Upper lobe of left lung (tissue), 6 donors: ENCODE measurements around the gene TBL2. TPM values are rescaled to one million over a fixed set of nuclear protein-coding genes. Genes with fewer than 3 reads are reported as not detected.
"Not testable (repeated sequence)": the region's sequence is repeated elsewhere in the genome, so short reads cannot be mapped to it uniquely, and the experiment has no call there.

Experiments used
- ATAC-seq, 2 donors: fragments of 200-7000 bp; cut with Tn5 transposase; one replicate each; pipeline ENCODE4 v1.9.1; 2022; ENCODE audit warnings: mild to moderate bottlenecking in 2 of 2, moderate library complexity in 2 of 2; ENCODE audit not compliant: low FRiP score in 2 of 2
- DNase-seq, 2 donors: peaks; one replicate each; pipeline ENCODE4 v3.0.0-alpha.2; 2019 to 2020
- H3K27ac ChIP-seq, 4 donors: fragments of 200-600 bp; sonication (generic); one replicate each; pipeline ENCODE4 v1.5.1; 2016 to 2019
- H3K27me3 ChIP-seq, 4 donors: fragments of 200-600 bp; sonication (generic); one replicate each; pipeline ENCODE4 v1.5.1; 2017 to 2019
- H3K36me3 ChIP-seq, 4 donors: fragments of 200-600 bp; sonication (generic); one replicate each; pipeline ENCODE4 v1.5.1; 2016 to 2019
- H3K4me1 ChIP-seq, 4 donors: fragments of 200-600 bp; sonication (generic); one replicate each; pipeline ENCODE4 v1.5.1; 2018 to 2019
- H3K4me3 ChIP-seq, 4 donors: fragments of 200-600 bp; sonication (generic); one replicate each; pipeline ENCODE4 v1.5.1; 2017 to 2019; ENCODE audit warnings: mild to moderate bottlenecking in 2 of 4, moderate library complexity in 1 of 4
- H3K9me3 ChIP-seq, 4 donors: fragments of 200-600 bp; sonication (generic); one replicate each; pipeline ENCODE4 v1.5.1; 2018 to 2019
- EP300 ChIP-seq, 4 donors: sonication (generic); formaldehyde crosslinking; IDR thresholded peaks; one replicate each; pipeline ENCODE4 v1.5.1; 2017; ENCODE audit warnings: antibody characterized with exemption in 4 of 4, control low read depth in 2 of 4
- POLR2A ChIP-seq, 4 donors: fragments of 450-650 bp; IDR thresholded peaks; one replicate each; pipeline ENCODE4 v1.5.1; 2016 to 2017; ENCODE audit warnings: antibody characterized with exemption in 4 of 4, mild to moderate bottlenecking in 2 of 4
- POLR2AphosphoS5 ChIP-seq, 2 donors: sonication (generic); formaldehyde crosslinking; IDR thresholded peaks; one replicate each; pipeline ENCODE4 v1.5.1; 2017; ENCODE audit warnings: antibody characterized with exemption in 2 of 2
- WGBS, 2 donors: methylation state at CpG; one replicate each; pipeline ENCODE4 v1.1.5; 2017 to 2018; 5-methylcytosine and 5-hydroxymethylcytosine counted together
- total RNA-seq, 6 donors: library from RNA; depleted of rRNA in 4 of 6; stranded (reverse); fragments of >200 nt in 4 of 6; gene quantifications; one replicate each; pipeline versions ENCODE4 v1.1.0 to v1.2.1, GENCODE V29; 2016 to 2021
- TF ChIP-seq, protein P1 (sequence below), 6 experiments: fragments of 450-650 bp in 4 of 6; fragments of 200-600 bp in 2 of 6; sonication (generic) in 2 of 6; IDR thresholded peaks; one replicate each; pipeline ENCODE4 v1.5.1; 2016 to 2019; ENCODE audit warnings: antibody characterized with exemption in 6 of 6
- donor health status: DM: no; HTN: no; CAD: no; lungs with moderate emphysema.
- donor health status: DM: no; HTN: yes; CAD: no; lungs with severe emphysema.

Gene TBL2
- total RNA-seq, 6 donors from 2014 or later, result 15.7 to 52.9 (median 30.7) TPM

DNA sequence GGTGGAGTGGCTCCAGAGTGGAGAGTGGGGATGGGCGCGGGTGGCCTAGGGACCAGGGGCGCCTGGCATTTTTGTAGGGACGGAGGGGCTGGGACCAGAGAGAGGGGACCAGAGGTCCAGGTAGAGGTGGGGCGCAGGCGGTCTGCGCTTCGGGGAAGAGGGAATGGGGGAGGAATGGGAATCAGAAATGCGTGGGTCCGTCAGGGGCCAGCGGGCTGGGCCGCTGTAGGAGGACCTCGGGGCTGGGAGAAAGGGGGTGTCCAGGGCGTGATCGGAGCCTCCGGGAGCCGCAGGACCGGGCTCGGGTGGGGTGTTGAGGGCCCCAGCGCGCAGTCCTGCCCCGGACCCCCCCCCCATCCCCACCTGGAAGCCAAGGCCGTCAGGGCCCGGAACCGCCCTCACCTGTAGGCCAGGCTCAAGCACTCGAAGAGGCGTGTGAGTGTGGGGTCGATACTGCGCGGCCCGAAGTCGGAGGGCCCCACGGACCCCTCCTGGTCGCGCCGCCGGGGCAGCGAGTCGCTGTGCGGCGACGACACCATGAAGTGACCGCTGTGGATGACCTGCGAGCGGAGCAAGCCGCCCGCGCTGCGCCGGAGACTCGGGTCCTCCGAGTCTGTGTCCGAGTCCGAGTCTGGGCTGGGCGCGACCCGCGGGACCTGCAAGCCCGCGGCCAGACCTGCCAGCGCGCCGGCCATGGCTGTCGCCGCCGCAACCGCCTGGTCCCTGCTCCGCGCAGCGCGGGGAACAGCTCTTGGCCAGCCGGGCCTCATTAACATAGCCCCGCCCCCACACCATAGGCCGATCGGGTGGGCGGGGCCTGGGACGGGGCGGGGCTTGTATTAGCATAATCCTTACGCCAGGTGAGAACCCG lies 45.7 kb upstream of the TBL2 start, which contains the start of gene MLXIPL:
MLXIPL (minus strand) TSS at position 725 of the 871 bp plus-strand sequence; CDS start at position 695, 30 bp downstream.
- peak within 1 kb of the TSS in 3 of 4 donors; percentile 21 to 39 (median 35) for H3K27ac ChIP-seq
- H3K27me3 ChIP-seq, result peaks cover 0 to 28% (median 16%) of the 10 kb centered on the region in 4 donors
- TF ChIP-seq POLR2AphosphoS5 (IDR thresholded peaks at IDR 0.05), result peak in 1 of 2 donors; percentile 56
- TF ChIP-seq, protein P1, sequence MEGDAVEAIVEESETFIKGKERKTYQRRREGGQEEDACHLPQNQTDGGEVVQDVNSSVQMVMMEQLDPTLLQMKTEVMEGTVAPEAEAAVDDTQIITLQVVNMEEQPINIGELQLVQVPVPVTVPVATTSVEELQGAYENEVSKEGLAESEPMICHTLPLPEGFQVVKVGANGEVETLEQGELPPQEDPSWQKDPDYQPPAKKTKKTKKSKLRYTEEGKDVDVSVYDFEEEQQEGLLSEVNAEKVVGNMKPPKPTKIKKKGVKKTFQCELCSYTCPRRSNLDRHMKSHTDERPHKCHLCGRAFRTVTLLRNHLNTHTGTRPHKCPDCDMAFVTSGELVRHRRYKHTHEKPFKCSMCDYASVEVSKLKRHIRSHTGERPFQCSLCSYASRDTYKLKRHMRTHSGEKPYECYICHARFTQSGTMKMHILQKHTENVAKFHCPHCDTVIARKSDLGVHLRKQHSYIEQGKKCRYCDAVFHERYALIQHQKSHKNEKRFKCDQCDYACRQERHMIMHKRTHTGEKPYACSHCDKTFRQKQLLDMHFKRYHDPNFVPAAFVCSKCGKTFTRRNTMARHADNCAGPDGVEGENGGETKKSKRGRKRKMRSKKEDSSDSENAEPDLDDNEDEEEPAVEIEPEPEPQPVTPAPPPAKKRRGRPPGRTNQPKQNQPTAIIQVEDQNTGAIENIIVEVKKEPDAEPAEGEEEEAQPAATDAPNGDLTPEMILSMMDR (IDR thresholded peaks at IDR 0.05), result peak in 1 of 6 experiments; percentile 6
- no peak for TF ChIP-seq EP300 (IDR thresholded peaks at IDR 0.05)
- TF ChIP-seq POLR2A (IDR thresholded peaks at IDR 0.05), result peak in 2 of 4 donors; percentile 49 to 74
- ATAC-seq, result peak; percentile 89 to 93
- 4 to 9% methylated on average over 26 to 28 of the region's 80 CpGs for WGBS, 2 donors
- no peaks in the 10 kb centered on the region for H3K9me3 ChIP-seq
- peaks cover 15 to 24% (median 21%) of the 10 kb centered on the region in 4 donors for H3K4me1 ChIP-seq
- no peaks in the 10 kb centered on the region for H3K36me3 ChIP-seq
- DNase-seq, result peak; percentile 90 to 95
- H3K4me3 ChIP-seq, result peak within 1 kb of the TSS; percentile 8 to 65 (median 56)

DNA sequence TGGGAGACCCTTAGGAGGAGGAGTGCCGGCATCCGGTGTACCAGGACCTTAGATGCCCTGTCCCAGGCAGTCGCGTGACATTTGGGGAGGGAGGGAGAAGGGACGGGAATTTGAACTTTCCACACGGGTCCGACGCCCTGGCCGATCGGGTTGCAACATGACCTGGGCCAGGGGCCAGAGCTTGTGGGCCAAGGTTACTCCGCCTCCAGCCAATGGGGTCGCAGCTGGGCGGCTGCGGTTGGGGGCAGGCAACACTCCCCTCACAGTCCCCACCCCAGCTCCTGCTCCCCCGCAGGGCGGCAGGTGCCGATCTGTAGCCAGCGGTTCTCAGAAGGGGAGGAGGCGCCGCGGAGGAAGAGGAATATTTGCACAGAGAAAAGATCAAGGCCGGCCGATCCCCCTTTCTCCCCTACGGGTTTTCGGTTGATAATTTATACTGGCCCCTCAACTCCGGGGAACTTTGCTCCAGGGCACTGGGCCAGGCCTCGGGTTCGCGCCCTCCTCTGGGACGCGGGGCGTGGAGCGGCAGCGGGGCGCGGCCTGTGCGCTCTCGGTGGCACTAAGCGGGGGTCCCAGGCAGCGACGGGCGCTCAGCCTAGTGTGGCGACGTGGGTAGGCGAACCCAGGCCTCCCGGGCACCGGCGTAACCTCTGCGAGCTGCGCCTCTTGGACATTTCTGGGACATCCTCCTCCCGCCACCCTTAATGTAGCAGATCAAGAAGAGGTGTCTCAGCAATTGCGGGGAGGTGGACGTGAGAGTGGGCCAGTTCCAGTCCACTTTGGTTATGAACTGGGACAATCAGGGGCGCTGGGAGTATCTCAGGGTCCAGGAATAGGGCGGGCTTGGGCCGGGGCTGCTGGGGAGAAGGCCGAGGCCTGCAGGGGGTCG lies 44.8 kb upstream of the TBL2 start:
- Histone ChIP-seq H3K27ac (peak overlapping the region in 1 of 4 donors; percentile 39), H3K9me3 (no peaks in the 10 kb centered on the region), H3K36me3 (no peaks in the 10 kb centered on the region), H3K27me3 (peaks cover 0 to 28% (median 16%) of the 10 kb centered on the region in 4 donors), H3K4me3 (peak overlapping the region in 3 of 4 donors; percentile 49 to 65 (median 63)), H3K4me1 (peaks cover 15 to 24% (median 21%) of the 10 kb centered on the region in 4 donors)
- peak in 1 of 2 donors; percentile 56 for ATAC-seq
- 4 to 7% methylated on average over 25 to 40 of the region's 58 CpGs for WGBS, 2 donors
- DNase-seq, result peak; percentile 67 to 82
- TF ChIP-seq EP300 (IDR thresholded peaks at IDR 0.05) (no peak), POLR2AphosphoS5 (IDR thresholded peaks at IDR 0.05) (no peak), POLR2A (IDR thresholded peaks at IDR 0.05) (no peak)
- TF ChIP-seq, protein P1 (IDR thresholded peaks at IDR 0.05), result no peak

DNA sequence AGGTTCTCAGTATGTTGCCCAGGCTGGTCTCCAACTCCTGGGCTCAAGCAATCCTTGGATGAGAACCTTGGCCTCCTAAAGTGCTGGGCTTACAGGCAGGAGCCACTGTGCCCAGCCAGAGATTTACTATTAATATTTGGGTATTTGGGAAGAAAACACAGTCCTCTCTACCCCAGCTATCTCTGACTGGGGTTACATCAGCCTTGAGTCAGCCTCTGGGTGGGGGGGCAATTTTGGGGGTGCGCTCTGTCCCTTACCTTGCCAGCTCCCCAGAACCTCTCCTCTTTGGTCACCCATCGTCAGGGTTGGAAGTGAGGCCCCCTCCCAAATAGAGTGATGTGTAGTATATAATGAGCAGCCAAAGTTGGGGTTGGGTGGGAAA lies 44.1 kb upstream of the TBL2 start:
- Histone ChIP-seq H3K36me3 (no peaks in the 10 kb centered on the region), H3K4me3 (peak overlapping the region in 2 of 4 donors; percentile 63 to 65), H3K27me3 (peaks cover 0 to 28% (median 16%) of the 10 kb centered on the region in 4 donors), H3K4me1 (peaks cover 15 to 24% (median 21%) of the 10 kb centered on the region in 4 donors), H3K27ac (no peak overlapping the region), H3K9me3 (no peaks in the 10 kb centered on the region)
- DNase-seq (no peak), ATAC-seq (no peak)
- TF ChIP-seq, protein P1 (IDR thresholded peaks at IDR 0.05), result no peak
- TF ChIP-seq EP300 (IDR thresholded peaks at IDR 0.05) (no peak), POLR2AphosphoS5 (IDR thresholded peaks at IDR 0.05) (no peak), POLR2A (IDR thresholded peaks at IDR 0.05) (no peak)
- whole genome bisulfite sequencing, 2 donors, result 20 to 26% methylated on average over 2 of the region's 2 CpGs

DNA sequence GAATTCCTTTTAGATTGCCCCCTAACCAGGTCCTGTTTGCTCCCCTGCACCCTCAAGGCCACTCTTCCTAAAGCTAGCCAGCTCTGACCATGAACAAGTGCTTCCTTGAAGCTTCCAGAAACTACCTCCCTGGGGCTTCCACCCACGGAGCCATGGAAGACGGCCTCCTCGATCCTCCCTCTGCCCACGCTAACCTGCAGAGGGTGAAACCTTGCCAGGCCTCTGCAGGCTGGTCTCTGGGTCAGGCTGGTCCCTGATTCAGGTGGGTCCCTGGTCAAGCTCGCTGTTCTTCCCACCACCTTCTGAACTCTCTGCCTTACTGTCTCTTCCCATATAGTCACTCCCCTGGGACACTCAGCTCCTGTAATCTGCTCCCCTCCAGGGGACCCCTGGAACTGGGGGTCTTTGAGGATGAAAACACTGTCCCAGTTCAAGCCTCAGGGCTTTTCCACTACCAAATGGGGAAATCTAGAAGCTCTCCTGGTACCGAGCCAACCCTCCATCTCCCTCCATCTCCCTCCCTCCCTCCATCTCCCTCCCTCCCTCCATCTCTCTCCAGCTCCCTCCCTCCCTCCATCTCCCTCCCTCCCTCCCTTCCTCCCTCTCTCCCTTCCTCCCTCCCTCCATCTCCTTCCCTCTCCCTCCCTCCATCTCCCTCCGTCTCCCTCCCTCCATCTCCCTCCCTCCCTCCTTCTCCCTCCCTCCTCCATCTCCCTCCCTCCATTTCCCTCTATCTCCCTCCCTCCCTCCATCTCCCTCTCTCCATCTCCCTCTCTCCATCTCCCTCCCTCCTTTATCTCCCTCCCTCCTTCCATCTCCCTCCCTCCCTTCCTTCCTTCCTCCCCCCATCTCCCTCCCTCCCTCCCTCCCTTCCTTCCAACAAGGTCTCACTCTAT lies 43.0 kb upstream of the TBL2 start:
- Histone ChIP-seq H3K9me3 (no peaks in the 10 kb centered on the region), H3K36me3 (no peaks in the 10 kb centered on the region), H3K4me3 (no peak overlapping the region), H3K4me1 (peaks cover 15 to 24% (median 21%) of the 10 kb centered on the region in 4 donors), H3K27ac (no peak overlapping the region), H3K27me3 (peaks cover 0 to 28% (median 16%) of the 10 kb centered on the region in 4 donors)
- TF ChIP-seq EP300 (IDR thresholded peaks at IDR 0.05) (no peak), POLR2A (IDR thresholded peaks at IDR 0.05) (no peak), POLR2AphosphoS5 (IDR thresholded peaks at IDR 0.05) (no peak)
- TF ChIP-seq, protein P1 (IDR thresholded peaks at IDR 0.05), result no peak
- DNase-seq (no peak), ATAC-seq (no peak)
- 63 to 70% methylated on average over 5 to 6 of the region's 7 CpGs for WGBS, 2 donors

DNA sequence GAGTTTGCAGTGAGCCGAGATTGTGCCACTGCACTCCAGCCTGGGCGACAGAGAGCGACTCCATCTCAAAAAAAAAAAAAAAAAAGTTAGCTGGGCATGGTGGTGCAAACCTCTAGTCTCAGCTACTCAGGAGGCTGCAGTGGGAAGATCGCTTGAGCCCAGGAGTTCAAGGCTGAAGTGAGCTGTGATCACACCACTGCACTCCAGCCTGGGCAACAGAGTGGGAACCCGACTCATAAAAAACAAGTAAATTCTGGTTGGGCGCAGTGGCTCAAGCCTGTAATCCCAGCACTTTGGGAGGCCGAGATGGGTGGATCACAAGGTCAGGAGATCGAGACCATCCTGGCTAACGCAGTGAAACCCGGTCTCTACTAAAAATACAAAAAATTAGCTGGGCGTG lies 41.0 kb upstream of the TBL2 start:
- H3K27ac ChIP-seq, H3K9me3 ChIP-seq, DNase-seq, ATAC-seq, H3K4me3 ChIP-seq, H3K36me3 ChIP-seq: not testable (repeated sequence)
- peaks cover 15 to 21% (median 19%) of the 10 kb centered on the region in 4 donors for H3K4me1 ChIP-seq
- H3K27me3 ChIP-seq, result peaks cover 0 to 20% (median 15%) of the 10 kb centered on the region in 4 donors
- 82 to 88% methylated on average over 11 of the region's 11 CpGs for WGBS, 2 donors
